OCI-LY1 (cell line): ENCODE data around the gene PSD2.

Experiments used
- H2AFZ ChIP-seq: fragments of 200-600 bp; sonication (generic), shearing (Covaris generic); 2 replicates; pipeline ENCODE4 v1.6.0; 2014; ENCODE audit warnings: antibody characterized with exemption, mild to moderate bottlenecking, low read length
- H3F3A ChIP-seq: fragments of 200-600 bp; sonication (generic), shearing (Covaris generic); 2 replicates; pipeline ENCODE4 v1.6.0; 2014; ENCODE audit warnings: mild to moderate bottlenecking, antibody characterized with exemption, low read length, moderate library complexity; ENCODE audit not compliant: insufficient read depth
- H3K27ac ChIP-seq: fragments of 200-600 bp; sonication (generic); 2 replicates; pipeline ENCODE4 v1.5.1; 2014; ENCODE audit warnings: low read length, mixed run types, mild to moderate bottlenecking, low read depth; ENCODE audit not compliant: poor library complexity, severe bottlenecking
- H3K27me3 ChIP-seq: fragments of 200-600 bp; sonication (generic); 2 replicates; pipeline ENCODE4 v1.6.0; 2014; ENCODE audit warnings: antibody characterized with exemption, mild to moderate bottlenecking, low read length, moderate library complexity; ENCODE audit not compliant: insufficient read depth
- H3K36me3 ChIP-seq: fragments of 200-600 bp; sonication (generic); 2 replicates; pipeline ENCODE4 v1.6.1; 2014; ENCODE audit warnings: mild to moderate bottlenecking, antibody characterized with exemption, low read length, moderate library complexity, mixed read lengths; ENCODE audit not compliant: insufficient read depth
- H3K4me1 ChIP-seq: fragments of 200-600 bp; sonication (generic); 2 replicates; pipeline ENCODE4 v1.5.1; 2014; ENCODE audit warnings: mild to moderate bottlenecking, low read length, moderate library complexity; ENCODE audit not compliant: insufficient read depth, severe bottlenecking
- H3K4me2 ChIP-seq: fragments of 200-600 bp; sonication (generic), shearing (Covaris generic); 2 replicates; pipeline ENCODE4 v1.6.1; 2014; ENCODE audit warnings: low read length
- H3K4me3 ChIP-seq: fragments of 200-600 bp; sonication (generic); 2 replicates; pipeline ENCODE4 v1.5.1; 2014; ENCODE audit warnings: low read length, low read depth, mild to moderate bottlenecking, mixed read lengths; ENCODE audit not compliant: poor library complexity, severe bottlenecking
- H3K79me2 ChIP-seq: fragments of 200-600 bp; shearing (Covaris generic); 2 replicates; pipeline ENCODE4 v1.6.1; 2016; ENCODE audit warnings: mixed run types, low read length, mixed read lengths; ENCODE audit not compliant: insufficient read depth
- H3K9ac ChIP-seq: fragments of 200-600 bp; sonication (generic), shearing (Covaris generic); 2 replicates; pipeline ENCODE4 v1.6.1; 2014; ENCODE audit warnings: mild to moderate bottlenecking, low read length, mixed read lengths
- H3K9me2 ChIP-seq: fragments of 200-600 bp; sonication (generic), shearing (Covaris generic); 2 replicates; pipeline ENCODE4 v1.6.1; 2014; ENCODE audit warnings: low read depth, mild to moderate bottlenecking, low read length, mixed read lengths
- H3K9me3 ChIP-seq: fragments of 200-600 bp; shearing (Covaris generic); 2 replicates; pipeline ENCODE4 v1.6.1; 2014; ENCODE audit warnings: low read length, mixed read lengths
- H4K20me1 ChIP-seq: fragments of 200-600 bp; sonication (generic), shearing (Covaris generic); 2 replicates; pipeline ENCODE4 v1.6.0; 2016; ENCODE audit warnings: mild to moderate bottlenecking, low read length; ENCODE audit not compliant: insufficient read depth
- CTCF ChIP-seq: fragments of 200-600 bp; sonication (generic), shearing (Covaris generic); IDR thresholded peaks from 2 replicates; pipeline ENCODE4 v1.5.1; 2017; ENCODE audit warnings: mild to moderate bottlenecking, antibody characterized with exemption, low read length, moderate library complexity, mixed read lengths
- EZH2 ChIP-seq: fragments of 200-600 bp; sonication (generic), shearing (Covaris generic); IDR thresholded peaks from 2 replicates; pipeline ENCODE4 v1.8.0; 2017; ENCODE audit warnings: borderline replicate concordance, mixed run types, mild to moderate bottlenecking, antibody characterized with exemption, low read length, moderate library complexity, mixed read lengths

The PSD2 gene

GRCh38 chr5:139831624-139832023 is 36.0 kb downstream of the PSD2 start:
- Histone ChIP-seq H2AFZ (no peak overlapping the region), H4K20me1 (no peaks in the 10 kb centered on the region), H3K9ac (no peak overlapping the region), H3K9me2 (no peaks in the 10 kb centered on the region), H3K4me1 (no peaks in the 10 kb centered on the region), H3F3A (no peaks in the 10 kb centered on the region), H3K36me3 (no peaks in the 10 kb centered on the region), H3K27me3 (peaks cover 3% of the 10 kb centered on the region; the same call in 1 of the 2 replicates), H3K79me2 (no peaks in the 10 kb centered on the region), H3K4me2 (no peak overlapping the region), H3K4me3 (no peak overlapping the region), H3K27ac (no peak overlapping the region), H3K9me3 (no peaks in the 10 kb centered on the region)
- no peak for TF ChIP-seq EZH2
- no peak for TF ChIP-seq CTCF

GRCh38 chr5:139833525-139833924 is 37.9 kb downstream of the PSD2 start:
- no peak overlapping the region for H2AFZ ChIP-seq
- no peak for TF ChIP-seq EZH2
- no peak for TF ChIP-seq CTCF
- H3K9me3 ChIP-seq, result no peaks in the 10 kb centered on the region
- no peak overlapping the region for H3K9ac ChIP-seq
- H3K4me1 ChIP-seq, result no peaks in the 10 kb centered on the region
- no peaks in the 10 kb centered on the region for H3K36me3 ChIP-seq
- H3F3A ChIP-seq, result no peaks in the 10 kb centered on the region
- no peak overlapping the region for H3K4me2 ChIP-seq
- no peaks in the 10 kb centered on the region for H3K9me2 ChIP-seq
- no peaks in the 10 kb centered on the region for H3K79me2 ChIP-seq
- H3K27me3 ChIP-seq, result no peaks in the 10 kb centered on the region; the same call in 1 of the 2 replicates
- H4K20me1 ChIP-seq, result no peaks in the 10 kb centered on the region
- H3K27ac ChIP-seq, result no peak overlapping the region
- H3K4me3 ChIP-seq, result no peak overlapping the region

- H4K20me1 ChIP-seq, result no peaks in the 10 kb centered on the region
- H3K27me3 ChIP-seq, result no peaks in the 10 kb centered on the region; the same call in 1 of the 2 replicates
- no peak overlapping the region for H3K9ac ChIP-seq
Measured at GRCh38 chr5:139835656-139836055, 40.0 kb downstream of the PSD2 start.

More at GRCh38 chr5:139835656-139836055, 40.0 kb downstream of the PSD2 start:
- no peaks in the 10 kb centered on the region for H3K9me2 ChIP-seq
- no peak overlapping the region for H3K27ac ChIP-seq
- TF ChIP-seq CTCF, result no peak
- no peaks in the 10 kb centered on the region for H3F3A ChIP-seq
- H3K4me2 ChIP-seq, result no peak overlapping the region
- H2AFZ ChIP-seq, result no peak overlapping the region
- no peaks in the 10 kb centered on the region for H3K36me3 ChIP-seq
- no peaks in the 10 kb centered on the region for H3K79me2 ChIP-seq
- H3K4me1 ChIP-seq, result no peaks in the 10 kb centered on the region
- H3K9me3 ChIP-seq, result no peaks in the 10 kb centered on the region
- H3K4me3 ChIP-seq, result no peak overlapping the region
